GM12878 (cell line): Measurements from ENCODE around the gene NFIX. TPM values are rescaled to one million over a fixed set of nuclear protein-coding genes. Genes with fewer than 3 reads are reported as not detected.
A peak's percentile ranks its signal among the peaks of the same experiment; 100 is the strongest.

ENCODE experiments used
- ASH2L ChIP-seq: fragments of 300-600, 200-600 bp; sonication (generic); IDR thresholded peaks from 2 replicates; pipeline ENCODE4 v1.6.1; 2017; ENCODE audit warnings: low read depth, mild to moderate bottlenecking, borderline replicate concordance
- BRCA1 ChIP-seq: IDR thresholded peaks from 2 replicates; pipeline ENCODE4 v1.6.1; 2011; ENCODE audit warnings: low read depth, low read length, improper control_type of control experiment
- EED ChIP-seq: sonication (generic); IDR thresholded peaks from 2 replicates; pipeline ENCODE4 v1.6.1; 2016; ENCODE audit warnings: antibody characterized with exemption, low read depth
- FOS ChIP-seq: IDR thresholded peaks from 3 replicates; pipeline ENCODE4 v1.6.1; 2011; ENCODE audit warnings: borderline replicate concordance; ENCODE audit not compliant: insufficient read length; ENCODE audit errors: extremely low read depth
- FOXM1 ChIP-seq: IDR thresholded peaks from 2 replicates; pipeline ENCODE4 v1.6.1; 2012; ENCODE audit warnings: low read depth, mild to moderate bottlenecking, inconsistent platforms, low read length, moderate library complexity
- IKZF2 ChIP-seq, 2 experiments: fragments of 450-650 bp; IDR thresholded peaks; 2 replicates each; pipeline ENCODE4 v1.6.1; 2017; ENCODE audit warnings: mild to moderate bottlenecking in 2 of 2, moderate library complexity in 2 of 2
- MEF2A ChIP-seq: IDR thresholded peaks from 2 replicates; pipeline ENCODE4 v1.6.1; 2011; ENCODE audit warnings: low read depth, mild to moderate bottlenecking, low read length, moderate library complexity; ENCODE audit not compliant: insufficient read depth
- MTA3 ChIP-seq: IDR thresholded peaks from 2 replicates; pipeline ENCODE4 v1.6.1; 2012; ENCODE audit warnings: low read length, inconsistent platforms, borderline replicate concordance
- NBN ChIP-seq: fragments of 450-650 bp; IDR thresholded peaks from 2 replicates; pipeline ENCODE4 v1.6.1; 2016
- RB1 ChIP-seq: fragments of 450-650 bp; formaldehyde crosslinking; IDR thresholded peaks from 2 replicates; pipeline ENCODE4 v1.6.1; 2017; ENCODE audit warnings: mild to moderate bottlenecking, borderline replicate concordance
- SIX5 ChIP-seq: IDR thresholded peaks from 2 replicates; pipeline ENCODE4 v1.6.1; 2011; ENCODE audit warnings: mild to moderate bottlenecking, low read depth, low read length, moderate library complexity; ENCODE audit not compliant: severe bottlenecking
- SMAD1 ChIP-seq: fragments of 450-650 bp; IDR thresholded peaks from 2 replicates; pipeline ENCODE4 v1.6.1; 2018; ENCODE audit warnings: mild to moderate bottlenecking, low read depth; ENCODE audit not compliant: partially characterized antibody
- SUZ12 ChIP-seq: fragments of 200-600 bp; sonication (generic); IDR thresholded peaks from one replicate; pipeline ENCODE4 v1.6.1; 2018; ENCODE audit warnings: antibody characterized with exemption, mild to moderate bottlenecking; ENCODE audit not compliant: unreplicated experiment
- polyA plus RNA-seq, 11 experiments: library from polyadenylated mRNA; depleted of rRNA in 4 of 11; unstranded in 6 of 11; stranded (reverse) in 5 of 11; fragments of >200 nt; fragmentation: Nextera tagmentation in 4 of 11; fragmentation: Illumina TruSeq in 1 of 11; extraction: Ambion mirVana in 4 of 11; extraction: Trizol in 1 of 11; gene quantifications; 1 replicate in 1 of 11; 2 replicates in 10 of 11; pipeline versions ENCODE4 v1.2.1 to v1.2.3, GENCODE V29; 2011 to 2016; ENCODE audit warnings: inconsistent platforms in 2 of 11, missing spikeins in 2 of 11, low read depth in 1 of 11
- total RNA-seq, 4 experiments: library from RNA; depleted of rRNA in 3 of 4; stranded (reverse); fragments of >200 nt in 3 of 4; fragmentation: Illumina TruSeq in 1 of 4; extraction: Trizol in 1 of 4; gene quantifications; 2 replicates each; pipeline versions ENCODE4 v1.2.1 to v1.2.3, GENCODE V29; 2013 to 2021
- TF ChIP-seq, protein P1 (sequence below): fragments of 450-650 bp; IDR thresholded peaks from 2 replicates; pipeline ENCODE4 v1.6.1; 2016; ENCODE audit warnings: mild to moderate bottlenecking
- TF ChIP-seq, protein P2 (sequence below): fragments of 450-650 bp; IDR thresholded peaks from 2 replicates; pipeline ENCODE4 v1.6.1; 2016; ENCODE audit warnings: mild to moderate bottlenecking
- TF ChIP-seq, protein P3 (sequence below): fragments of 450-650 bp; formaldehyde crosslinking; IDR thresholded peaks from 2 replicates; pipeline ENCODE4 v1.5.0; 2022; ENCODE audit warnings: mild to moderate bottlenecking, missing genetic modification characterization
- TF ChIP-seq, protein P4 (sequence below): IDR thresholded peaks from 2 replicates; pipeline ENCODE4 v1.6.1; 2011; ENCODE audit warnings: low read depth, low read length, improper control_type of control experiment, borderline replicate concordance
- TF ChIP-seq, protein P5 (sequence below): IDR thresholded peaks from 2 replicates; pipeline ENCODE4 v1.6.1; 2011; ENCODE audit warnings: borderline replicate concordance, low read depth, mild to moderate bottlenecking, moderate library complexity, low read length; ENCODE audit not compliant: insufficient read depth, poor library complexity, severe bottlenecking

NFIX gene
- total and polyA plus RNA-seq, 10 of the 15 experiments (the other 5 are each of a cell fraction or from before 2014, with no cell fraction given): 0.02 to 2.2 (median 0.28) TPM

DNA sequence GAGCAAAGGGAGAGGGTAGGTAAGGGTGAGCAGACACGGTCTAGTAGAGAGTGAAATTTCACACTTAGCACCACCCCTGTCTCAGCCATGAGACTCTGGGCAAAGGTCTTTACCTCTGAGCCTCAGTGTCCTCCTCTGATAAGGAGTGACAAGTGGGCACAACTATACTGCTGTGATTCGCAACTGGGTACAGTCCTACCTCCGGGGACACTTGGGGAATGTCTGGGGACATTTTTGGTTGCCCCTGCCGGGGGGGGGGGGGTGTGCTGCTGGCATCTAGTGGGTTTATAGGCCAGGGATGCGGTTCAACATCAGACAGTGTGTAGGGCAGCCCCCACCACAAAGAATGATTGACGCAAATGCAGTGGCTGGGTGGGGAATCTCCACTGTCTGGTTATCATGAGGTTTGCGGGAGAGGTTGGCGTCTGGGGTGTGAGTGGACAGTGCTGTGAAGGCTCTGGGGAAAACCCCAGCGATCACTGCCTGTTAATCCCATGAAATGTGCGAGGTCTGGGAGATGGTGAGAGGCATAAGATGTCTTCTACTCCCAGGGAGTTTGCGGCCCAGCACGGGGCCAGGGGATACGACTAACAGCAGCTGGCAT lies 127.1 kb downstream of the NFIX start (continued):
- TF ChIP-seq, protein P1, sequence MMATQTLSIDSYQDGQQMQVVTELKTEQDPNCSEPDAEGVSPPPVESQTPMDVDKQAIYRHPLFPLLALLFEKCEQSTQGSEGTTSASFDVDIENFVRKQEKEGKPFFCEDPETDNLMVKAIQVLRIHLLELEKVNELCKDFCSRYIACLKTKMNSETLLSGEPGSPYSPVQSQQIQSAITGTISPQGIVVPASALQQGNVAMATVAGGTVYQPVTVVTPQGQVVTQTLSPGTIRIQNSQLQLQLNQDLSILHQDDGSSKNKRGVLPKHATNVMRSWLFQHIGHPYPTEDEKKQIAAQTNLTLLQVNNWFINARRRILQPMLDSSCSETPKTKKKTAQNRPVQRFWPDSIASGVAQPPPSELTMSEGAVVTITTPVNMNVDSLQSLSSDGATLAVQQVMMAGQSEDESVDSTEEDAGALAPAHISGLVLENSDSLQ: peak; percentile 82
- no peak for TF ChIP-seq IKZF2 (IDR thresholded peaks at IDR 0.05)
- TF ChIP-seq, protein P2, sequence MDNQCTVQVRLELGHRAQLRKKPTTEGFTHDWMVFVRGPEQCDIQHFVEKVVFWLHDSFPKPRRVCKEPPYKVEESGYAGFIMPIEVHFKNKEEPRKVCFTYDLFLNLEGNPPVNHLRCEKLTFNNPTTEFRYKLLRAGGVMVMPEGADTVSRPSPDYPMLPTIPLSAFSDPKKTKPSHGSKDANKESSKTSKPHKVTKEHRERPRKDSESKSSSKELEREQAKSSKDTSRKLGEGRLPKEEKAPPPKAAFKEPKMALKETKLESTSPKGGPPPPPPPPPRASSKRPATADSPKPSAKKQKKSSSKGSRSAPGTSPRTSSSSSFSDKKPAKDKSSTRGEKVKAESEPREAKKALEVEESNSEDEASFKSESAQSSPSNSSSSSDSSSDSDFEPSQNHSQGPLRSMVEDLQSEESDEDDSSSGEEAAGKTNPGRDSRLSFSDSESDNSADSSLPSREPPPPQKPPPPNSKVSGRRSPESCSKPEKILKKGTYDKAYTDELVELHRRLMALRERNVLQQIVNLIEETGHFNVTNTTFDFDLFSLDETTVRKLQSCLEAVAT: 0 out of 2 replicates have a peak, but pooled peaks have one; percentile 21
- TF ChIP-seq, protein P3, sequence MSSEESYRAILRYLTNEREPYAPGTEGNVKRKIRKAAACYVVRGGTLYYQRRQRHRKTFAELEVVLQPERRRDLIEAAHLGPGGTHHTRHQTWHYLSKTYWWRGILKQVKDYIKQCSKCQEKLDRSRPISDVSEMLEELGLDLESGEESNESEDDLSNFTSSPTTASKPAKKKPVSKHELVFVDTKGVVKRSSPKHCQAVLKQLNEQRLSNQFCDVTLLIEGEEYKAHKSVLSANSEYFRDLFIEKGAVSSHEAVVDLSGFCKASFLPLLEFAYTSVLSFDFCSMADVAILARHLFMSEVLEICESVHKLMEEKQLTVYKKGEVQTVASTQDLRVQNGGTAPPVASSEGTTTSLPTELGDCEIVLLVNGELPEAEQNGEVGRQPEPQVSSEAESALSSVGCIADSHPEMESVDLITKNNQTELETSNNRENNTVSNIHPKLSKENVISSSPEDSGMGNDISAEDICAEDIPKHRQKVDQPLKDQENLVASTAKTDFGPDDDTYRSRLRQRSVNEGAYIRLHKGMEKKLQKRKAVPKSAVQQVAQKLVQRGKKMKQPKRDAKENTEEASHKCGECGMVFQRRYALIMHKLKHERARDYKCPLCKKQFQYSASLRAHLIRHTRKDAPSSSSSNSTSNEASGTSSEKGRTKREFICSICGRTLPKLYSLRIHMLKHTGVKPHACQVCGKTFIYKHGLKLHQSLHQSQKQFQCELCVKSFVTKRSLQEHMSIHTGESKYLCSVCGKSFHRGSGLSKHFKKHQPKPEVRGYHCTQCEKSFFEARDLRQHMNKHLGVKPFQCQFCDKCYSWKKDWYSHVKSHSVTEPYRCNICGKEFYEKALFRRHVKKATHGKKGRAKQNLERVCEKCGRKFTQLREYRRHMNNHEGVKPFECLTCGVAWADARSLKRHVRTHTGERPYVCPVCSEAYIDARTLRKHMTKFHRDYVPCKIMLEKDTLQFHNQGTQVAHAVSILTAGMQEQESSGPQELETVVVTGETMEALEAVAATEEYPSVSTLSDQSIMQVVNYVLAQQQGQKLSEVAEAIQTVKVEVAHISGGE (CRISPR knock-in tag): no peak
- no peak for TF ChIP-seq FOS
- no peak for TF ChIP-seq SMAD1
- TF ChIP-seq MEF2A: no peak
- TF ChIP-seq ASH2L: no peak
- no peak for TF ChIP-seq RB1
- TF ChIP-seq NBN: no peak
- TF ChIP-seq, protein P4, sequence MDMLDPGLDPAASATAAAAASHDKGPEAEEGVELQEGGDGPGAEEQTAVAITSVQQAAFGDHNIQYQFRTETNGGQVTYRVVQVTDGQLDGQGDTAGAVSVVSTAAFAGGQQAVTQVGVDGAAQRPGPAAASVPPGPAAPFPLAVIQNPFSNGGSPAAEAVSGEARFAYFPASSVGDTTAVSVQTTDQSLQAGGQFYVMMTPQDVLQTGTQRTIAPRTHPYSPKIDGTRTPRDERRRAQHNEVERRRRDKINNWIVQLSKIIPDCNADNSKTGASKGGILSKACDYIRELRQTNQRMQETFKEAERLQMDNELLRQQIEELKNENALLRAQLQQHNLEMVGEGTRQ: no peak
- TF ChIP-seq, protein P5, sequence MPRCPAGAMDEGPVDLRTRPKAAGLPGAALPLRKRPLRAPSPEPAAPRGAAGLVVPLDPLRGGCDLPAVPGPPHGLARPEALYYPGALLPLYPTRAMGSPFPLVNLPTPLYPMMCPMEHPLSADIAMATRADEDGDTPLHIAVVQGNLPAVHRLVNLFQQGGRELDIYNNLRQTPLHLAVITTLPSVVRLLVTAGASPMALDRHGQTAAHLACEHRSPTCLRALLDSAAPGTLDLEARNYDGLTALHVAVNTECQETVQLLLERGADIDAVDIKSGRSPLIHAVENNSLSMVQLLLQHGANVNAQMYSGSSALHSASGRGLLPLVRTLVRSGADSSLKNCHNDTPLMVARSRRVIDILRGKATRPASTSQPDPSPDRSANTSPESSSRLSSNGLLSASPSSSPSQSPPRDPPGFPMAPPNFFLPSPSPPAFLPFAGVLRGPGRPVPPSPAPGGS: no peak
- no peak for TF ChIP-seq MTA3
- TF ChIP-seq EED: no peak
- TF ChIP-seq SUZ12: no peak
- TF ChIP-seq FOXM1: no peak
- TF ChIP-seq SIX5: no peak
- TF ChIP-seq BRCA1: no peak
